Superior temporal gyrus (tissue), 1 donor: ENCODE results near the gene HOXD10.

Source experiments
- DNase-seq: peaks from one replicate; pipeline ENCODE4 v3.0.0-alpha.2; 2016; ENCODE audit errors: extremely low spot score

The HOXD10 gene

GRCh38 chr2:176135035-176135440, 18.5 kb downstream of the HOXD10 start:
- DNase-seq, result no peak

- no peak for DNase-seq
These were observed 20.0 kb downstream of the HOXD10 start for GRCh38 chr2:176136374-176137251.

- no peak for DNase-seq
These were observed 20.6 kb downstream of the HOXD10 start for GRCh38 chr2:176137252-176137580.

DNA sequence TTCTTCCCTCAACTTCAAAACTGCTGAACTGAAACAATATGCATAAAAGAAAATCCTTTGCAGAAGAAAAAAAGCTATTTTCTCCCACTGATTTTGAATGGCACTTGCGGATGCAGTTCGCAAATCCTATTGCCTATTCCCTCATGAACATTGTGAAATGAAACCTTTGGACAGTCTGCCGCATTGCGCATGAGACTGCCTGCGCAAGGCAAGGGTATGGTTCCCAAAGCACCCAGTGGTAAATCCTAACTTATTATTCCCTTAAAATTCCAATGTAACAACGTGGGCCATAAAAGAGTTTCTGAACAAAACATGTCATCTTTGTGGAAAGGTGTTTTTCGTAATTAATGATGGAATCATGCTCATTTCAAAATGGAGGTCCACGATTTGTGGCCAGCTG, 21.3 kb downstream of the HOXD10 start:
- no peak for DNase-seq

DNA sequence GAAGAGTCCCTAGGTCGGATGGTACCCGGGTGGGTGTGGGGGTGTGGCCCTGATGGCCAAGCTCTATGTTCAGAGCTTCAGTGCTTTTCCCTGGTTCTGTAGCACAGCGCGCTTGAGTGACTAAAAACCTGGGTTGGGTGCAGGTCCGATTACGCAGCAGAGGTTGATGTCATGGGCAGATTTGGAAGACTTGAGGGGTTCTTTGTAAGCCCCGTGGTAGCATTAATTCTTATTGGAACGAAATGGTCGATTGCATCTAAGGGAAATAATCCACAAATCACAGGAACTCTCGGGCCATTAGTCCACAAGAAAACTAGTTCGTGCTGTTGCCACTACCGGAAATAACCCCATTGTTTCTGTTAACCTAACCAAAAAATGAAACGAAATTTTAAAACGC, 21.9 kb downstream of the HOXD10 start:
- DNase-seq, result no peak

GRCh38 chr2:176138923-176139660, 22.5 kb downstream of the HOXD10 start:
- no peak for DNase-seq

DNA sequence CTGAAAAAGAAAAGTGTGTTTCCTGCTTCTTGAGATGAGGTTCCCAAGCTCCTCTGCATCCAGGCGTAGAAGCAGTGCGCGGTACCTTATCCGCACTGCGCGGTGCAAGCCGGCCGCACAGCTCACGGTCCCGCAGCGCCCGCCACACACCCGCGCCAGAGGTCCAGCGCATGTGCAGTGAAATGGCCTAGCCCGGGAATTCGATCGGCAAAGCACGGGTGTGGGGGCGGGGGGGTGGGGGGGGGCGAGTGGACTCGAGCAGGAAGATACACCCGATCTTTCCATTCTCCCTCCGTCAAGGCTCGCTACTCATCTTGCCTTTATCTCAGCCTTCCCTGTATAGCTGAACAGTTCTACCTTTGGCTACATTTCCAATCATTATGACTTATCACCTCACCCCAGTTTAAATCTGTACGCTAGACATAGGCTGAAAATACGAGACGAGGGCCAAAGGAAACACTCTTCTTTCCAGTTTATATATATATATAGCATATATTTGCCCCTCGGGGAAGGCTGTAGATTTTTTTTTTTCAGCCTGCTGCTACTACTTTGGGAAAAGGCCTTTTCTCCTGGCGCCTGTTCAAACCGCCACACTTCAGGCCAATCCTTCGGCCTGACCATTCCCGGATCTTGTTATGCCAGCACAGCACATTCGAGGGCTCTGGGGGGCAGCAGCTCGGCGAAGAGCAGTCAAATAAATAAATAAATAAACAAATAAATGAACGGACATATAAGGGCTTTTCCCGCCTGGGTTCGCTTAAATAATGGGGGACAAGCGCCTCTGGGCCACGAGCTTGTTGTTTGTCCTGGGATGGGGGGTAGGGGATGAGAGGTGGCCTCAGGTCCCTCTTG, 23.3 kb downstream of the HOXD10 start:
- DNase-seq, result no peak

DNA sequence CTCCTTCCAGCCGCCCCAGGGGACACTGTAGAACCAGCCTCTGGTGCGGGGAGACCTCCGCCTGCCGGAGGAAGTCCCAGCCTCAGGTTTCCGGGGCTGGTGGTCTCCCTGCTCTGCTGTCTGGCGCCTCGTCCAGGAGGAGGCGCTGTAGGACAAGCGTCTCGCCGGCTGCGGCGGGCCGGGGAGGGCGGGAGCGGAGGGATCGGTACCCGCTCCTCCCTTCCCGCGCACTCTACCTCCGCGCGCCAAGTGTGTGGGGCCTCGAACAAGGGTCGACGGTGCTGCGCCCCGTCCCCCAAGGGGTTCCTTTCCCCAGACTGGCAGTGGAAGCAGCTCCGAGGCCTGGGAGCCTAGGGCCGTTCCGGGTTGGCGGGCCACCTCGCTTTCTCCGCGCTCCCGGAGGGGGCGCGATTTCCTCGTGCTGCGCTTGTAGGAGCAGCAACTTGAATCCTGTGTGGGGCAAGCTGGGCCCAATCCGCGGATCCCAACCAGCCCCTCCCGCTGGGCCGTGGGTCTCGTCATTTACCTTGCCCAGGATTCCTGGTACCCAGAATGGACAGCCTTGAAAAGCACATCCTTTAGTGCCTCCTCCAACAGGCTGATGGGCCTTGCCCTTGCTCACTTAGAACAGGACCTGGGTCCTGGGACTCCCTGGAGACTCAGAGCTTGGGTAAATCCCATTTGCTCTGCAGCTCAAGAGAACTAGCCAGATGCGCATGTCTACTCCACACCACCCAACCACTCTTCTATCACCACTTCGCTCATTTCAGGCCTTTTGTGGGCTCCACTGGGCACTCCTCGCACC, 24.1 kb downstream of the HOXD10 start:
- DNase-seq, result peak; percentile 70

GRCh38 chr2:176142281-176142680, 25.7 kb downstream of the HOXD10 start:
- DNase-seq, result no peak

DNA sequence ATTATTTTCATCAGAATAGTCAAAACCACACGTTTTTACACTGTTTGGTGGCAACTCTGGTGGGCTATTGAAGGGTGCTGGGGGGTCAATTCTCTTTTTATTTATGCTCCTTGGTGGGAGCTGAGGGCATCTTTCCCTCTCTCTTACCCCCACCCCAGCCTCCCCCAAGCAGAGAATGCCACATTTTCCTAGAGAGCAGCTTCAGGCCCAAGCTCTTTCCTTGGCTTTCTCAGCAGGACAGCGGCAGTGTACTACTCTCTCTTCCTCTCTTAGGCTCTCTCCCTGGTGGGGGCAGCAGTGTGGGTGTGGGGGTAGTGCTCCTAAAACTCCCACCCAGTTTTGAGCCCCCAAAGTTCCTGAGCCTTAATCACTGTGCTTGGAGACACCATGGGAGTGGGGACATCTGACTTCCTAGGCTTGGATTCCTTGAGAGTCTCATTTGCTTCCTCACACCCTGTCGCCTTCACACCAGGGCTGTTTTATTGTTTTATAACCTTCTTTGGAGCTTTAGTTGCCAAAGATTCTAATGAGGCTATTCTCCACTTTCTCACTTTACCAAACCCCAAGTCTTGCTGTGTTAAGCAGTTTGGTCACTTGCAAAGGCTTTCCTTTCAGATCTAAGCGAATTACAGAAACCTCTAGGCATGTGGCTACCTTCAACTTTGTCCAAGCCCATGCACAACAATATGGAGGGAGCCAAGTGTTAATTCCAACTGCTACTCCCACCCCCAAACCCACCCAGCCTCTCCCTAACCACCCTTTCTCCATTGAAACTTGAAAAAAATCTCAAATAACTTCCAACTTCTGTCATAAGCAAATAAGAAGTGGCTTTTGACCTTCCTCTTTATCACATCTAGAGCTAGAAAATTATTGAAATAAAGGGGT, 28.7 kb downstream of the HOXD10 start:
- no peak for DNase-seq

GRCh38 chr2:176146101-176146500, 29.5 kb downstream of the HOXD10 start:
- DNase-seq, result no peak

GRCh38 chr2:176146645-176147044, 30.1 kb downstream of the HOXD10 start:
- no peak for DNase-seq

DNA sequence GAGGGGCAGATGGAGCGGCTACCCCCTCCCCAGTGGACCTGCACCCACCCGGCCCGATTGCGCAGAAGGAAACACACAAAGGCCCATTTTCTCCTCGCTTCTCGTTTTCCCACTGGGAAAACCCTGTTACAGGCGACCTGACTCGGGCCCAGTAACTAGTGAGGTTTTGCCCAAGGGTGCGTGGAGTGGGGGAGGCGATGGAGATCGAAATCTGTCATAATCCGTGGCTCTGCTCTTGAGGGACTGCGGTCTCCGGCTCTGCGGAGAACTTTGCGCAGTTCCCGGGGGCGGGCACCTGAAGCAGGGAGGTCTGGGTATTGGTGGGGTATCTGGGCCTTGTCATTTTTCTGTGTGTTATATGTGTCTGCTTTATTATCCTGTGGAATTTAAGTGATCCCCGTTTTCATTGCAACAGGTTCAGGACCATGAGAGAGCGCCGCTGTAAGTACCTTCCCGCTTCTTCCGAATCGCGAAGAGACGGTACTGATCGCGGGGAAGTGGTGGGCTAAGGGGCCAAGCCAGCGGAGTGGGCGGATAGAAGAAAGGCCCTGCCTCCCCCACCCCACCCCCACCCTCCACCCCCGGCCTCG, 30.7 kb downstream of the HOXD10 start:
- DNase-seq, result no peak

DNA sequence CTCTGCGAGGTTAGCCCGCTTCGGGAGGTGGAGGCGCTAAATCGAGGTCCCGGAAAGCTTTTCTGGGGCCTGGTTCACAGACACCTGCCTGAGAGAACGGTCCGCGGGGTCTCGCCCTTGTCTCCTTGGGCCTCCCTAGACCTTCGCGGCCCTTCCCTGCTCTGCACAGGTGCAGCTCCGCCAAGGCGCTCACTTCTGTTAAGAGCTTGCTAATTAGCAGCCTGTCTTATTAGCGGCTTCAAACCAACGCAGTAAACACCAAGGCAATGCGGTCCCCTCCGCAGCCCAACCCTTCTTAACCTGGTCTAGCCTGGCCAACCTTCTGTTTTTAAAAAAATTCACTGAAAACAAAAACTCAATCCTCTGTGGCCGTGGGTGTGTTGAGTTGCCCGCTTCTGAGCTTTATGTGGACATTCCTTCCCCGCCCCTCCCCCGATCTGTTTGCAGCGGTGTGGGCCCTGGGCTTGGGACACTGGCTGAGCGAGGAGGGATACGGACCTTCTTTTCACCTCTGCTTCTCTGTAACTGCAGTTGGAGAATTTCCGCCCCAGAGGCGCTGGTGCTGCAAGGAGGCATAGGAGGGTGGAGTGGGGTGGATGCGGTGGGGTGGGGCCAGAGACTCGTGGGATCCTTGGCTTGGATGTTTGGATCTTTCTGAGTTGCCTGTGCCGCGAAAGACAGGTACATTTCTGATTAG, 31.4 kb downstream of the HOXD10 start:
- DNase-seq, result no peak

DNA sequence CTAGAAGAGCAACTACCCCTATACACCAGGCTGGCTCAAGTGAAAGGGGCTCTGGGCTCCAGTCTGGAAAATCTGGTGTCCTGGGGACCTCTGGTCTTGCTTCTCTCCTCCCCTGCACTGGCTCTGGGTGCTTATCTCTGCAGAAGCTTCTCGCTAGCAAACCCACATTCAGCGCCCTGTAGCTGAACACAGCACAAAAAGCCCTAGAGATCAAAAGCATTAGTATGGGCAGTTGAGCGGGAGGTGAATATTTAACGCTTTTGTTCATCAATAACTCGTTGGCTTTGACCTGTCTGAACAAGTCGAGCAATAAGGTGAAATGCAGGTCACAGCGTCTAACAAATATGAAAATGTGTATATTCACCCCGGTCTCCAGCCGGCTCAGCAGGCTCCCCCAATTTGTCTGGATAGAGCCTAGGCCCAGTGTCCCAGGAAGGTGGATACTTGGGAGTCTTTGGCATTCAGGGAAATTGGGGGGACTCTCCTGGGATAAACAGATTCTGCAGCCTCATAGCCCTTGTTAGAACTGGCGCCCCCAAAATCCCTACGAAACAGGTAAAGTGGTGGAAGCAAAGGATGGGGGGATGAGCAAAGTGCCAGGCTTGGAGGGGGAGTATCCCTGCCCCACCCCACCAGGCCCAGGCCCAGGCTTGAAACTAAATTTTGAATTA, 32.3 kb downstream of the HOXD10 start:
- DNase-seq, result no peak

DNA sequence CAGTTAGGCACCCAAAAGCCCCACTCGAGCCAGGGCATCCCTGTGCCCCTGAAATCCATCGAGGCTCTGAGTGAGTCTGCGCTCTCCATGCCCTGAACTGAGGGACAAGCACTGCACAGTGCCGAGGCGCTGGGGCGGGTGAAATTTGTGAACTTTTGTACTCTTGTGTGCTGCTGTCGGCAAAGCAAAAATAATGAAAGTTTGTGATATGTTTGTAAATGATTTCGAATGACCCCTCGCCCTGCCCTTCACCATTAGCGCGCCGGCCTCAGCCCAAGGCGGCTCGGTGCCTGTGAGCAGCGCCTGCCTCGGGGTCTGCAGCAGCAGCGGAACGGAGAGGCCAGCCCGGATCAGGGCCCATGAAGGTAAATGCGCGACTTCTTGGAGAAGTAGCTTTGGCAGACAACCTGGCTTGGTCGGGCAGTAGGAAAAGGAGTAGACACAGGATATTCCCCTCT, 32.9 kb downstream of the HOXD10 start:
- no peak for DNase-seq

GRCh38 chr2:176149939-176150583, 33.5 kb downstream of the HOXD10 start:
- DNase-seq, result no peak
